HG03460 (cell line): ENCODE data around the gene DDX17.

Experiments
- ATAC-seq: cut with Tn5 transposase; IDR thresholded peaks from one replicate; pipeline ENCODE4 v1.9.1; 2021; ENCODE audit not compliant: unreplicated experiment

The DDX17 gene

DNA sequence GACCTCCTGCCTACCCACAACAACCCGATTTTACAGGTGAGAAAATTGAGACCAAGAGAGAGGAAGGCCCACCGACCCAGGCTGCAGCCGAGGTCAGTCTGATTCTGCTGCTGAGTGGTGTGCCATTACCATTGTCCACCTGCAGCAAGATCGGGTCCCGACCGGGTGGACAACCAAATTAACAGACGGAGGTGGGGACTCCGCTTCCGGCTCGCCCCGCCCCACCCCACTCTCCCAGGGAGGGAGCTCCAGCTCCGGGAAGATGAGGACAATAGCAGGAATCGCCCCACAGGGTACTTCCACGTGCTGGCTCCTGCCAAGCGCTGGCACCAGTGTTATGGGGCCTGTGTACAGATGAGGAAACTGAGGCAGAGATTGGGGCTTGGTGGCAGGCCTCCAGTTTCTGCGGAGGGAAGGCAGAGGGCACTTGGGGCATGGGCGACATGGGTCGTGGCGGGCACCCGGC, 38.6 kb downstream of the DDX17 start:
- no peak for ATAC-seq

DNA sequence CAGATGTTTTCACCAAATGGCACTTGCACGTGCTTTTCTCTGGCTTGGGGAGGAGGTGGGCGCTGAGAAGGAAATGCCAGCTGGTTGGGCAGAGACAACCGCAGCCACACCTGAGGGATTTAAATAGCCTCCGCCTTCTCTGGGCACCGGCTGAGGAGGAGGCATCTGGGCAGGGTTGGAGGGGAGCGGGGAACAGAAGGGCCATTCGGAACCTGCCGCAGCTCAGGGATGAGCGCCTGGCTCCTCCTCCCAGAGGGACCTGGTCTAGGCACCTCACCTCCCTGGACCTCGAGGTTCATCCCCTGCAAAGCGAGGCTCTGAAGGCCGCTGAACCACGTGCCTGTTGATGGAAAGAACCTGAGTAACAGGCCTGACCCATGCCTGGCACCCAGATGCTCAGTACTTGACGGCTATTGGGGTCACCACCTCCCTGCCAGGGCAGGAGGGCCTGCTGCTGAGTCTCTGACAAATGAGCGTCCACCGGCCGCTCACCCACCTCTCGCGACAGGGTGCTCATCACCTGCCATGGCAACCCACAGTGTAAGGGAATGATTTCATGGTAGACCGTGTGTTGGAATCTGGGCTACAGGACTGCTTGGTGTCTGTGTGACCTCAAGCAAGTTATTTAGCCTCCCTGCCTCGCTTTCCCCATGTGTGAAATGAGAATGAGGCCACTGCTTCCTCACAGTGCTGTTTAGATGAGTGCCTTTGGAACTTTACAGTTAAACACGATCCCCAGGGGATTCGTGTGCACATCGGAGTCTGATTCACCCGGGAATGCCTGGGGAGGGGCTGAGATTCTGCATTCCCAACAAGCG, 40.2 kb downstream of the DDX17 start:
- no peak for ATAC-seq

DNA sequence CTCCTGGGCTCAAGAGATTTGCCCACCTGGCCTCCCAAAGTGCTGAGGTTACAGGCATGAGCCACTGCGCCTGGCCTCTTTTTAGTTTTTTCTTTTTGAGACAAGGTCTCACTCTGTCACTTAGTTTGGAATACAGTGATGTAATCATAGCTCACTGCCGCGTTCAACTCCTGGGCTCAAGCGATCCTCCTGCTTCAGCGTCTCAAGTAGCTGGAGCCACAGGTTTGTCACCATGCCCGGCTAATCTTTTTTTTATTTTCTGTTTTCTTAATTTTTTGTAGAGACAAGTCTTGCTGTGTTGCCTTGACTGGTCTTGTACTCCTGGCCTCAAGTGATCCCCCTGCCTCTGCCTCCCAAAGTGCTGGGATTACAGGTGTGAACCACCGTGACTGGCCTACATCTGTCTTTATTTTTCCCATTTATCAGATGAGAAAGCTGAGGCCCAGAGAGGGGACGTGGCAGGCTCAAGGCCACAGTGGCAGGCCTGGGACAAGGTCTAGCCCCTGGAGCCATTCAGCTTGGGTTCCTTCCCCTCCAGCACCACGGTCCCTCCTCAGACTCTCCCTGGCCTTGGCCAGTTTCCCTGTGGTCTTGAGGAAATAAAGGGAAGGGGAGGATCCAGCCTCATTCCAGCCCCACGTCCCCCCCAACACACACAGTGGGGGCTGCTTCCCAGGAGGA, 41.0 kb downstream of the DDX17 start:
- no peak for ATAC-seq

DNA sequence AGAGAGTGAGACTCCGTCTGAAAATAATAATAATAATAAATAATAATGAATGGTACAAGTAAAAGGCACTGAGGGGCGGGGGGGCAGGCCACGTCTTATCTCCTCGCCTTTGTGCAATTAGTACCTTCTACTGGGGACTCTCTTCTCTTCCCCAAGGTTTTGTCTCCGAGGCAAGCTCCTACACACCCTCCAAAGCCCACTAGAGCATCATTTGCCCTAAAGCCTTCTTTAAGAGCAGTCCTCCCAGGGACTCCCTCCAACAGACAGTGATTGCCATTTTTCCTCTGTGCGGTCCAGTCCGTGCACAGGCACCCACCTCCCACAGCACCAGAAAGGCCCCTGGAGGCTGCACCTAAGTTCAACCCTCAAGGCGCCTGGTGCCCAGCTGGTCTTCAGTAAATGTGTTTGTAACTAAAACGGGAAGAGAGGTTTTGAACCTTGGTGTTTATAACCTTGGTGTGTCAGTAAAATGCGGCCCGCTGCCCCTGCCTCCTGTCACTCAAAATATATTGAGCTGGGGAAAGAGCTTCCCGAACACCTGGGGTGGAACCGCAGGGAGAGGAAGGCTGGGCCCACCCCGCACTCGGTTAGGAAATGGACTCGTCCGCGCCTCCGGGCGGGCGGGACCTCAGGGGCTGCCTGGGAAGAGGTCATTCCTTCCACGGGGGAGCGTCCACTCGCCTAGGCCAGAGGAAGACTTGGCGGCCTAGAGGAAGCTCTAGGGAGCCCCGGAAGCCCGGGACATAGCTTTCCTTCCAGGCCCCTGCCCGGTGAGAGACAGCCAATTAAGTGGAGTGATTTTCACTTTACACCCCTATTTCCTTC, 42.9 kb downstream of the DDX17 start:
- no peak for ATAC-seq

DNA sequence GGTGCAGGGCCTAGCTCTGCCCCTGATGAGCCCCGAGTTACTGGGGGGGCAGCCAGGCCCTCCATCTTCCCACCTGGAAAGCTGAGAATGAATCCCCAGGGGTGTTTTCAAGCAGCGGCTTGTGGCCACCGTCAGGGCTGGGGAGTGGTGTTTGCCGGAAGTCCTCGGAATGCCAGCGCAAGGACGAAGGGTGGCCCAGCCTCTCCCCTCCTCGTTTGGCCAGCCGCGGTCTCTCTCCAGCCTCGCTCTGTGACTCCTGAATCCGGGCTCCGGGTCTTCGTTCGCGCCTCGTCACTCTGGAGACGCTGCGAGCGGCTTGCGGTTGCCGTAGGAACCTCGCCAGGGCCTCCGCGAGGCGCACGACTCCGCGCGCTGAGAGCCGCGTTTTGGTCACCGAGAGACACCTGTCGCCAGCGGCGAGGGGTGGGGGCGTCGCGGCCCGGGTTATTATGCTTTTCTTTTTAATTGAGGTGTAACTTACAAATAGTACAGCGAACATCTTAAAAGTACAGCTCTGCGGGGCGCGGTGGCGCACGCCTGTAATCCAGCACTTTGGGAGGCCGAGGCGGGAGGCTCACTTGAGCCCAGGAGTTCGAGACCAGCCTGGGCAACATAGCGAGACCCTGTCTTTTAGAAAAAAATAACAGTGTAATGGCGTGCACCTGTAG, 44.6 kb downstream of the DDX17 start:
- ATAC-seq = no peak

DNA sequence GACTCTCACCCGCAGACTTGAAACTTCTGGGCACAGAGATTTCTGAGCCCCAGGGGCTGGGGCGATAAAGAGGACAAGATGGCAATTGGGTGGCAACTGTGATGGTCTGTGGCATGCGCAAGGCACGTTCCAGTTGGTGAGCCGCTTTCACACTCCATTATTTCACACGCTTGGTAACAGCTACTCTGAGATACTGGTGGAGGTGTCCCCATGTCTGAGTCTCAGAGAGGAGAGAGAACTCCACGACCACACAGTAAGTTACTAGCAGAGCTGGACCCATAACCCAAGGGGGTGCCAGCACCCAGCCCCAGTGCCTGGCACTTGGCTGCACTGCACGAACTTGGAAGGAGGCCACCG, 45.1 kb downstream of the DDX17 start:
- no peak for ATAC-seq

DNA sequence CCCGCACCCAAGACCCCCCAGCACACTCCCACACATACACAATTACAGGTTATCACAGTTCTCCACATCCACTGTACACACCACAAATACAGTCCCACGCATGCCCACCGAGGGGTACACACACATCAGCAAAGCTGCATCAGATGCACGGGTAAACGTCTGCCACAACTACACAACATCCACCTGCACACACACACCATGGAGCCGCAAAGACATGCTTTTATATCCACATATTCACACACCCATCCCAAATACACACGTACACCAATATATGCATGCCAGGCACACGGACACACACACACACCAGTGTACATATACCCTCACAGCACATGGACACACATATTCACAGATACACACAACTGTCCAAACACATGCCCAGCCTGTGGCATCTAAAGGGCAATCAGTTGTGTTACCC, 45.7 kb downstream of the DDX17 start:
- no peak for ATAC-seq

DNA sequence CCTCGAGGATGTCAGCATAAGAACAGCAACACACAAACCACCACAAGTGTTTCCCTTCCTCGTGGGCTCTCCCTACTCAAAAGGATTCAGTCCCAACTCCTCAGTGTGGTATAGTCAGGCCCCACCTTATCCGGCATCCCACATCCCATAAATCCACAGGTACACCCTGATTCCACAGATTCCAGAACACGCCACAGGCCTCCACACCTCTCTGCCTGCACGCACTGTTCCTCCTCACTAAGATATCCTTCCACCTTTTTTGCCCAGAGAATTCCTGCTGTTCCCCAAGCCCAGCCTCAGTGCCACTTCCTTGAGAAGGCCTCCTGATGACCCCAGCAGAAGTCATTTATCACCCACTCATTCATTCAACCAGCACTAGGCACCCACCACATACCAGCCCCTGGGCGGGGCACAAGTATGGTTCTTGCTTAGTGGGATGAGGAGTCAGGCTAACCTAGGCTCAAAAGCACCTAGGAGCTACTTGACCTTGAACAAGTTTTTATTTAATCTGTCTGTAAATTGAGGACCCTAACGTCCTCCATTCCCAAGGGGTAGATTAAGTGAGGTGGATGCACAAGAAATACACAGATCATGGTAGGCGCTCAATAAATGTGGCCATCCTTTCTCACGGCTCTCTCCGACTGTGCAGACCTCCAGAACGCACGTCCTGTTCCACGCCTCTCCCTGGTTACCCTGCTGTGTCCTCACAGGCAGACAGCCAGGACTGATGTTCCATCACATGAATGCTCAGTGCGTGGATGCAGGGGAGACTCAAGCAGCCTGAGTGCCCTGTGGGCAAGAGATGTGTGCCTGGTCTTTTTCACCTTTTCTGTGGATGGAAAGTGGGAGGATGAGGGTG, 49.0 kb downstream of the DDX17 start:
- no peak for ATAC-seq

DNA sequence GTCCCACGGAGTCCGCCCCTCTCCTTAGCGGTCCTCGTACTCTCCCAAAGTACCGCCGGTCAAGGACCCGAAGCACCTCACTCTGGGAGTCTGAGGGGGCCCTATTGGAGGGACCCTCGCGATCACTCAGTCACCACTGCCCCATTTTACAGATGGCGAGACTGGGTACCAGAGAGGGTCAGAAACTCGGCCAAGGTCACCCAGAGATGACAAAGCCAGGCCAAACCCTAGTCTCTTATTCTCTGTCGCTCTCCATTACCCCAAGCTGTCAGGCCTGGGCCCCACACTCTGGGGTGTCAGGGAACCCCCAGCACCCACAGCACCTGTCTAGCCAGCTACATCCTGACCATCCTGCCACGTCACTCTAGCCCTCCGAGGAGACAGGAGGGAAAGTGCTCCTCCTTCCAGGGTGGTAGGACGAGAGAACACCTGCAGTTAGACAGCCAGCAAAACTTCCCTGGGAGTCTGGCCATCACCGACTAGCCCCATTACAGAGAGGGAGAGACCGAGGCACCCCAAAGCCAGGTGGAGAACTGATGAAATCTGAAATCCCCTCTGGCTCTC, 49.8 kb downstream of the DDX17 start:
- ATAC-seq = no peak

DNA sequence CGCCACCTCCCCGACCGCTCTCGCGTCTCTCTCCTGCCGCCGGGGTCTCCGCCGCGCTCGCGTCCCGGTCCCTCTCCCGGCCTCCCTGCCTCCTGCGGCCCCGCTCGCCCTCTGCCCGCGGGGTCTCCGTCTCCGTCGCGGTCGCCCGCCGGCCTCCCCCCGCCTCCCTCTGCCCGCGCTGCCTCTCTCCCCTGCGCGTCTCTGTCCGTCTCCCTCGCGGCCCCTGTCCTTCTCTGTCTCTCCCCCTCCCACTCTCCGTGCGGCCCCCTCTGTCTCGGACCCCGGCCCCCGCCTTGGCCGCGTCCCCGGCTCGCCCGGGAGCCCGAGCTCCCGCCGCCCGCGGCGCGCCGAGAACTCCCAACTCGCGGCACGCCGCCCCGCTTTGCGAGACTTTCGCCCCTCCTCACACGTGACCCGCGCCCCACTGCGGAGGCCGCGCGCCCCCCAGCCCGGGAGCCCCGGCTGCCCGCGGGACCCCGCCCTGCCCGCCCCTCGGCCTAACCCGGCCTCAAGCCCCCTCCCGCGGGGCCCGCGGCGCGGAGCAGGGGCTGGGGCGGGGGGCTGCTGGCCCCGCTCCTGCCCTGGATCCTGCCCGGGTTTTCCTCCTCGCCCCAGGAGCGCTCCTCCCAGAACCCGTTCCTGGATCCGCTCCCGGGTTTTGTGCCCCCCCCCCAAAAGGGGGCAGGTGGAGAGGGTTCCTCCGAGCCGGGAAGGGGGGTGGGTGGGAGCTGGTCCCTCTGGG, 50.4 kb downstream of the DDX17 start:
- no peak for ATAC-seq

DNA sequence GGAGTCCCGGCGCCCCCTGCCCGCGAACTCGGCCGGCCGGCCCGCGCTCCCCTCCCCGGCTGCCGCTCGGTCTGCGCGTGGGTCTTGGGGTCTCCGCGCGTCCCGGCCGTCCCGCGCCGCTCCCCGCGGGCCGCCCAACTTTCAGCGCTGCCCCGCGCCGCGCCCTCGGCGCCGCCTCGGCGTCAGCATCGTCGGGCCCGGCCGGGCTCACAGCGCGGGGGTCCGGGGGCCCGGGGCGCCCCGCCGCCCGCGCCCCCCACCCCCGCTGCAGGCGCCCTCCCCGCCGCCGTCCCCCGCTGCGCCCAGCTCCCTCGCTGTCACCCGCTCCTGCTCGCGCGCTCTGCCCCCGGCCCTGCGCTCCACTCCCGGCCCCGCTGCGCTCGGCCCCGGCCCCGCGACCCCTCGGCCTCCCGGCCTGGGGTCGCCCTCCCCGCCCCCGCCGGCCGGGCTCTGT, 51.0 kb downstream of the DDX17 start, which contains the start of gene KCNJ4:
TSS of gene KCNJ4 (minus strand) at position 124 of the 454 bp plus-strand sequence. CDS start 27,067 bp downstream, outside the sequence.
- no peak for ATAC-seq

DNA sequence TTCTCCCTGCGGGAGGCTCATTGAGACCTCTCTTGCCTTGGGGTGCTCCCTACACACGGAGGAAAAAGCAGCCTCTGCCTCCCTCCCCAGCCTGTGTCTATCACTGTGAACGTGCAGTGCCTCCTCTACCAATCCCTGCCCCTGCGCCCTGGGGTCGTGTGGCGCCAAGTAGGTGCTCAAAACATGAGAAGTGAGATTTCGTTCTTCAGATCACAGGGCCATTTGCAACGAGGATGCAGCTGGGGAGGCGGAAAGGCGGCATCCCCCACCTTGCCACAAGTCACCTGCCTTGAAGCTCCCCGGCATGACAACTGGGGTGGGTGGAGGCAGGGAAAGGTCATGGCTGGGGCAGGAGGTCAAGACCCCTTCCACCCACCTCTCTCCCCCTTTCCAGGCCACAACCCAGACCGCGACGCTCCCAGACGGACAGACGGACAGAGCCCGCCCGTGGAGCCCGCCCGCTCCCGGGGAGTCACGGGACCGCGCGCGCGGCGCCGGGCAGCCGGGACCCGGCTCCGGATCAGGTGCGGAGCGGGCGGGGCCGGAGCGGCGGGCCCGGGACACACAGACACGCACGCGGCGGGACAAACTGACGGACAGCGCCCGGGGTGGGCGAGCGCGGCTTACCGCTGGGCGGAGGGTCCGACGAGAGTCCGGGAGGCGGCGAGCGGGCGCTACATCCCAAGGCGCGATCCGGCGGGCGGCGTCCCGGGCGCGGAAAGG, 51.6 kb downstream of the DDX17 start:
- no peak for ATAC-seq

DNA sequence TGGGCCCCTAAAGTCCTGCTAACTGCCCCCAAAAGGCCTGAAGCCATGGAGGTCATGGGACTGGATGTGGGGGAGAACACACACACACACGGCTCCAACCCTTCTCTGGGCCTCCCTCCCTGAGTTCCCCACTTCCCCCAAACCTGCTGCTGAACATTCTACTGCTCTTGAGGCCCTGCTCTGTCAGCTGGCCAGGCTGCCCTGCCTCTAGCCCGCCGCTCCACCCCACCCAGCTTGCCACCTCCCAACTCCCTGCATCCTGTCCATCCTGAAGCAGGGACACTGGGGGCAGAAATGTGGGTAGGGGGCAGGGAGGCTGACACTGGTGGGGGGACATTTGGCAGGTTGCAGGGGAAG, 52.1 kb downstream of the DDX17 start:
- no peak for ATAC-seq

DNA sequence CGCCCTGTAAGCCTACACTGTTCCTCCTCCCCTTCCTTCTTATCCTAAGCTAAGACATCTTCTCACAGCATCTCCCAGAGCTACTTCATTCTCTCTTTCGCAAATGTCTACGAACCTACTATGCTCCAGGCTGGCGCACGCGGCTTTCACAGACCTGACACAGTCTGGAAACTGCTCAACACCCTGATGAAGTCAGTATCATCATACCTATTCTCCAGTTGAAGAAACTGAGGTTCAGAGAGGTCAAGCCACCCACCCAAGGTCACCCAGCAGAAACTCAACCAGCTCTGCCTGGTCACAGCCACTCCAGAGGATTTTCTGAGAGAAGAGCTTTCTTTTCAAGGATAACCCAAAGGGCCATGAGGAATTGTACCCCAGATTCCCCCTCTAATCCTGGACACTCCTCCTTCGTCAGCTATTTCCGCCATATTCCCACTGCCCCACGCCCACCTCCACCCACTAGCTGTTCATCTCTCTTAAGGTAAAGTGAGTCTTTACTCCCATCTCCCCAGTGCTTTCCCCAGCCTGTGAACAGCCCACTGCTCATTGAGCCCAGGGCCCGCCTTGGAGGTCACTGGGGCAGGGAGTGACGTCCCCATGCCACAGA, 52.9 kb downstream of the DDX17 start:
- no peak for ATAC-seq

DNA sequence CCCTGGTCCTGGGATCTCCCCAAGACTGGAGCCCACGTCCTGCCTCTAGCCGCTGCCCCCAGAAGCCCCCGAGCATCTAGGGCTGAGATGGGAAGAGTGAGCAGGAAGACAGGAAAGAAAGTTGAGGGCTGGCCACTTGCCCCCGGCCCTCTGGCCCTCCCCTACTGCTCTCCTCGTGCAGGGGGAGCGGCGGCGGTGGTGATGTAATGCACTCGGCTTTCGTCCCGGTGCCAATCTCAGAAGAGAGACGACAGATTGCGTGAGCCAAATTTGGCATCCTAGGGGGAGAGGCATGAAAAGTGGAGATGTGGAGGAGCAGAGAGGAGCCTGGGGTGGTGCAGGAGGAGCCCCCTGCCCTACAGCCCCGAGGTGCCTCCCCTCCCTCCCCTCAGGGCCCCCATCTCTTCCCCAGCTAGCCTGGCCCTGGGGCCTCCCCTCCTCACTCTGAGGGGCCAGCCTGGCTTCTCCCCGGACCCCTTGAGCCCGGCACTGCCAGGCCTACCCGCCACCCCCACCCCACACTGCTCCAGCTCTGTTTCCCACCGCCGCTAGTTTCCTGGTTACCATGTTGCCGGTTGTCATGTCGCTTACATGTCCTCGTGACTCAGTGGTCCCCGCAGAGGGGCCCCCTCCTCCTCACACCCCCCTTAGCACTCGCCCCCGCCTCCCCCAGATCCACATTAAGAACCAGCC, 53.6 kb downstream of the DDX17 start:
- no peak for ATAC-seq

DNA sequence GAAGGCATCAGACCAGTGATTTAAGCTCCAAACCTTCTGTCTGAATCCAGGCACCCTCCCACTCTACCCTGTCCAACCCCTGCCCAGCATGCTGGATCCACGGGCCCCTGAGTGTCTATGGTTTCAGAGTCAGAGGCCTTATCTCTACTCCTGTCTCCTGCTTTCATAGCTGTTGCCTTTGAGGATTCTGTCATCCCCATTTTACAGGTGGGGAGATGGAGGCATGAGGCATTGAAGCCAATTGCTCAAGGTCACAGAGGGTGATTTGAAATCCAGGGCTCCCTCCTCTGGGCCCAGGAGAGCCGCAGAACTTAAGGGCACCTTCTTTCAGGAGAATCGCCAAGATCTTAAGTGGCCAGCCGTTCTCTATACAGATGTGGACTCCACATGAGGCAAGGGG, 54.2 kb downstream of the DDX17 start:
- ATAC-seq = no peak

DNA sequence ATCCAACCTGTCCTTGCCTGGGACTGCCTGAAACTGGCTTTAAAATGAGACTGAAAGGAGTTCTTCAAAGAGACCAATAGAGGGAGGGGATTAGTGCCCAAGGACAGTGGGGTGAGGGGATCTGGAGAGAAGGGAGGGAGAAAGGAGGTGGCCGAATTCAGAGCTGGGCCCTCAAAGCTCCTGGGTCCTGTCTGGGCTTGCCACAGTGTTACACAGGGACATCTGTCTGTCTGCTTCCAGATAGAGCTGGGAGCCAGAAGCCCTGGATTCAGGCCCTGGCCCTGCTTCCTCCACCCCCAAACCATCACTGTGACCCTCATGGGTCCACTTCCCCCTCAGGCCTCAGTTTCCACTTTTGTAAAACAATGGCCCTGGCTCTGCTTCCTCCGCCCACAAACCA, 54.7 kb downstream of the DDX17 start:
- no peak for ATAC-seq
